ENCODE results near the gene DMPK.

The DMPK gene

DNA sequence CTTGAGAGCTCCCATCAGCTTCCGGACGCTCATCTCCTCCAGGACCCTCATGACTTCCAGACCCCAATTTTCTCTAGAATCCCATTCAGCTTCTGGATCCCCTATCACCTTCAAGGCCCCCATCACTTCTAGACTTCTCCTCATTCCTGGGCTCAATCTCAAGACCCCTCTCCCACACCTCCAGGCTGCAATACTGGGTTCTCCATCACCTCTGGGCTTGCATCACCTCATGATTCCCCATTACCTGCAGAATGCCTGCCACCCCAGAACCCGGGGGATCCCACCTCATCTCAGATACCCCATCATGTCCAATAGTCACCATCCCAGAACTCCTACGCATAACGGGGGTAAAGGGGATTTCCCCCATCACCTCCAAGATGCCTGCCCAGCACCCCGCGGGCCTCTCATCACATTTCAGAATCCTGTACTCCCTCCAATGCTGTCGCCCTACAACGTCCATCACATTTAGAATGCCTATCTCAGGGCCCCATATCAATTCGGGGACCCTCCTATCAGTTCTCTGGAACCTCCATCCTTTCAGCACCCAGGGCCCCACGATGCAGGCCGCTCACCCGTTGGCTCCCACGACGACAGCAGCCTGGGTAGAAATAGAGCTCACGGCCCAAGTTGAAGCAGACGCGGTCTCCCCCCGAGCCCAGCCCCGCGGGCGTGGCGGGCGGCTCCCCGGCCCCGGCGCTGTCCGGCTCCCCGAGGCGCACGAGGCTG is 9.6 kb upstream of the DMPK start:
- DNase-seq (ENCODE audit: low read depth), result no peak
- H3K4me3 ChIP-seq (ENCODE audit: low read depth, low read length), result peak overlapping the region; percentile 94

DNA sequence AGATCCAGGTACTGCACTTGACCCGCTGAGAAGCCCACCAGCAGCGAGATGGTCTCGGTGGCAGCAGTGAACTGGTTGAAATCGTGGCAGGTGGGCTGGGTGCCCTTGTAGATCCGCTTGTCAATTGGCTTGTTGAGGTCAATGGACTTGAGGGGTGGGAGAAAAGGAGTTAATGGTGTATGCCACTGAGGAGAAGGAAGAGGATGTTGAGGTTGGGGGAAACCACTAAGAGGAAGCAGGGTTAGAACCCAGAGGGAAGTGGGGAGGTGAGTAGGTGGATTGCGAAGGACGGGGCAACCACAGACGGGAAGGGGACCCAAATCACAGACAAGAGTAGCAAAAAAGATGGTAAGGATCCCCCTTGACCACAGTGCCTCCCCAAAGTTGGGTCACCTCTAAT is 8.7 kb upstream of the DMPK start:
- peak overlapping the region; percentile 94 for H3K4me3 ChIP-seq (ENCODE audit: low read depth, low read length)
- no peak for DNase-seq (ENCODE audit: low read depth)

DNA sequence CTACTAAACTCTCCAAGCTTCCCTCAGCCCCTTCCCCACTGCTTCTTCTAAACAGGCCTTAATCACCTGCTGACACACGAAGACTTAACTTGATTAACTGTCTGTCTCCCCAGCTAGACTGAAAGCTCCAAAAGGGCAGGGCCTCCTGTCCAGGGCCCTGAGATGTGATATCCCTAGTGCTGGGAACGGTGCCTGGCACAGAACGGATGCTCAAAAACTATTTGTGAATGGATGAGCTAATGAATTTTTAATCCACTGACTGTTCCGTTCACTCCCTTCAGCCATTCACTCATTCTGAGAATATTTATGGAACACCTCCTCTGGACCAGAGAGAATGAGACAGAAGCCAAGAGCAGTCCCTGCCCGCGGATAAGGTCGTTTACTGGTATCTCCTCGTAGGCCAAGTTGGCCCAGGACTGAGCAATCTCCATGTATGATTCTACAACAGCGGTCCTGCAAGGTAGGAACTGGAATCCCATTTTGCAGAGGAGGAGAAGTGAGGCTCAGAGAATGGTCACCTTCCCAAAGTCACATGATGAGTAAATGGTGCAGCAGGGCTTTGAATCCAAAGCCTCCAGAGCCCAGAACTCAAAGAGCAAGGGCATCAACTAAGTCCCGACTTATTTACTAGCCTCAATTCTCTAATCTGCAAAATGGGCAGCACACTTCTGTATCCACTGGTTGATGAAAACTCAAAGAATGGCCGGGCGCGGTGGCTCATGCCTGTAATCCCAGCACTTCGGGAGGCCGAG is 6.9 kb upstream of the DMPK start:
- DNase-seq (ENCODE audit: low read depth), result no peak
- H3K4me3 ChIP-seq (ENCODE audit: low read depth, low read length), result no peak overlapping the region

DNA sequence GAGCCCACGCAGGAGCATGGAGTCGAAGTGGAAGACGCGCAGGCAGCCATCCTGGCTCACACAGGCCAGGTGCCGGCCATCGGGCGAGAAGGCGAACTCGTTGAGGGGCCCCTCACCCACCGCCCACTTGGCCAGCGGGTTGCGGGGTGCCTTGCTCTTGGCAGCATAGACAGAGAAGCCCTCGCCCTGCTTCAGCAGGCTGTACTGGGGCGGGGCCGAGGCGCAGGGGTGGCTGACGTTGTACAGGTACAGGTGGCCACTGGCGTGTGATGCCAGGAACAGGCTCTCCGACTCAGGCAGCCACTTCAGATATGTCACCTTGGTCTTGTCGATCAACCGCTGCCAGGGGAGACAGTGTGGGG is 4.2 kb upstream of the DMPK start:
- no peak overlapping the region for H3K4me3 ChIP-seq (ENCODE audit: low read depth, low read length)
- DNase-seq (ENCODE audit: low read depth), result no peak

DNA sequence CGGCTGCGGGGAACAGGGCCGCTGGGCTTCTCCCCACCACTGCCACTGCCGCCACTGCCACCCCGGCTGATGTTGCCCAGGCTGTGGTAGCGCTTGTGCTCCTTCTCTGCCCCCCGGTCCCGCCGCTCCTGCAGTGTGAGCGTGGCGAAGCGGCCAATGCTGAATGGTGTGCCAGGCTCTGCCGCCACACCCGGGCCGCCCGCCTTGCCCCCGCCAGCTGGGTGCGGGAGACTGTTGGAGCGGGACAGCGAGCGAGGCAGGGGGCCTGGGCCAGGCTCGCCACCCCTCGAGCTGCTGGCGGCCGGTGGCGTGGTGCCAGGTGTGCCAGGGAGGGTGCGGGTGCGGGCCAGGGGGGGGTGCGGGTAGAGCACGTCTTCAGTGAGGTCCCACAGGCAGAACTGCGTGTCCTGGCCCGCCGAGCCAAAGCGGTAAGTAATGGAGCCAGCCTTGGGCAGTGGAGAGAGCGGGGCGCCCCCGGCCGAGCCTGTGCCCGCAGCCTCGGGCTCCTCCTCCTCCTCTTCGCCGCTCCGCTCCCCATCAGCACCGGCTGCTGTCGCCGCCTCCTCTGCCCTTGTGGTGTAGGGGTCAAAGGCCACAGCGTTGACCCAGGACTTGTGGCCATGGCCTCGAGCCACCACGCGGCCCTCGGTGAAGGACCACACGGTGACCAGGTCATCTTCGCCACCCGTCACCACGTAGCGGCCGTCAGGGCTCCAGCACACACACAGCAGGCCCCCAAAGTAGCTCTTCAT is 3.7 kb upstream of the DMPK start:
- no peak overlapping the region for H3K4me3 ChIP-seq (ENCODE audit: low read depth, low read length)
- DNase-seq (ENCODE audit: low read depth), result no peak

DNA sequence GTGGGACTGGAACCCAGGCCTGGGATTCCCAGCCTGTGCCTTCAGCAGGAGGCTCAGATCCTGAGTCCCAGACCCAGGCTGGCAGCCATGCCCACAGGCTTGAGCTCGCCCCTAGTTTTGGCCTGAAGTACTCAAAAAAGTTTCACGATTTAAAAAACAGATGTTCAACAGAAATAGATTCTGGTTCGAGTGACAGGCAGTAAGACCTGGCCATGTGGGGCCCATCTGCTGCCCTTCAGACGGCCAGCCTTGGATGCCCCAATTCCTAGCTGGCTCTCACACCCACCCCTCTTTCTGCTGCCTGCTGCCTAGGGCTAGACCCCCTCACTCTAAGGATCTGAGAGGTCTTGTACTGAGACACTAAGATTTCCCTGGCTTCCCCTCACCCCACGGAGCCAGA is 2.8 kb upstream of the DMPK start:
- DNase-seq (ENCODE audit: low read depth), result no peak
- no peak overlapping the region for H3K4me3 ChIP-seq (ENCODE audit: low read depth, low read length)

DNA sequence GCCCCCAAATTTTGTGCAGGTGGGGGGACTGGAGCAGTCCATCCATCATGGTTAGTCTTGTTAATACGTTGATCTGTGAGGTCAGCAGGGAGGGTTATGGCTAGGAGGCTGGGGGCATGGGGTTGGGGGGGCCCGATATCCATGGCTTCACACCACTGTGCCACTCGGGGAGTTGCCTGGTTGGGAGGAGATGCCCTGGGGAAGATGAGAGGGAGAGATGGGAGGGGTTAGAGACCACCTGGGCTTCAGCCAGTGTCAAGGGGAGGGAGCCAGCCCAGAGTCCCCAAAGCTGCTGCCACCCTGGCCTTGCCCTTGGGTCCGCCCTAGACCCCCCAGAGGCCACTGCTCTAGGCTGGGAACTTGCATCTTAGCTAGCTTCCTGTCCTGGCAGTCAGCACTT is 1.8 kb upstream of the DMPK start:
- no peak overlapping the region for H3K4me3 ChIP-seq (ENCODE audit: low read depth, low read length)
- no peak for DNase-seq (ENCODE audit: low read depth)

GRCh38 chr19:45782820-45783785 is 813 bp upstream of the DMPK start:
- peak overlapping the region; percentile 58 for H3K4me3 ChIP-seq (ENCODE audit: low read depth, low read length)
- no peak for DNase-seq (ENCODE audit: low read depth)

GRCh38 chr19:45781214-45782161 is 802 bp downstream of the DMPK start:
- no peak for DNase-seq (ENCODE audit: low read depth)
- peak overlapping the region; percentile 58 for H3K4me3 ChIP-seq (ENCODE audit: low read depth, low read length)

DNA sequence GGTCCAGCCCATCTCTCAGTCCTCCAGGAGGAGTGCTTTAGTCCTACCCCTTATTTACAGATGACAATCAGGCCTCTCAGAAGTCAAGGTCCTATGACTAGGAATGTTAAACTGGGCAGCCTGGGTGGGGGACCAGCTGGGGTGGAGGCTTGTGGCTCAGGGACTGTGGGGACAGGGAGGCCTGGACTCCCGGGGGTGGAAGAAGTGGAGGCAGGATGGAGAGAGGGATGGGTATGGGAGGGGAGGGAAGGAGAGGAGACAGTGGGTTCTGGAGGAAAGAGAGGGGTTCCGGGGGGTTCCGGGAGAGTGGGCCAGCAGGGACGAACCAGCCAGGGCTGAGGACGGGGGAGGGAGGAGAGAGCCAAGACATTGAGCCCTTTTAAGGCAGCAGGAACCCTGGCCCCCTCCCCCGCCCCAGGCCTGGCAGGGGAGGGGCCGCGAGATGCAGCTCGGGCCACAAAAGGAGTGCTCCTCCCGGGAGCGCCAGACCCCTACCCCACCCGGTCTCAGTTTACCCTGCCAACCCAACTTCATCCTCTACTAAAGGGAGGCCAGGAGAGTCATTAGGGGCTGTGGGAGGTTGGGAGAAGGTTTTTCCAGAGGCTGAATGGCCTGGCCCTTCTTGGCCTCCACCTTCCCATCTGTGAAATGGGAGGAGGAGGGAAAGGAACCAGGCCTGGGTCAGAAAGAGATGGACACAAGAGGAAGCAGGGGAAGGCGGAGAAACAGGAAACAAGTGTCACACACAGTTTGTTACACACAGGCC is 1.7 kb downstream of the DMPK start:
- H3K4me3 ChIP-seq (ENCODE audit: low read depth, low read length), result peak overlapping the region; percentile 58

DNA sequence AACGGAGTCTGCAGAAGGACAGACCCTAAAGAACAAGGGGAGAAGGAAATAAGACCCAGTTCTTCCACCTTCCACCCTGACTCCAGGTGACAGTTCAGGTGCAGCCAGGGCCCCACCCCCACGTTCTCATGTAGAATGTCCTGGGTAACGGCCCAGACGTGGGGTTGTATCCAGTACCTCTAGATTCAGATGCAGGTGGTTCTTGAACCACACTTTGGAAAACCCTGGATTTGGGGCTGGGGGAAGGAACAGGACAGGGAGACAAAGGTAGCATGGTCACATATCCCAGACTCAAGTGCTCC is 2.2 kb downstream of the DMPK start:
- peak overlapping the region; percentile 58 for H3K4me3 ChIP-seq (ENCODE audit: low read depth, low read length)
- no peak for DNase-seq (ENCODE audit: low read depth)

More for the DNA sequence above, 1.7 kb downstream of the DMPK start:
- no peak for DNase-seq (ENCODE audit: low read depth)

GRCh38 chr19:45779231-45780145 is 2.8 kb downstream of the DMPK start:
- DNase-seq (ENCODE audit: low read depth), result no peak
- peak overlapping the region; percentile 58 for H3K4me3 ChIP-seq (ENCODE audit: low read depth, low read length)

DNA sequence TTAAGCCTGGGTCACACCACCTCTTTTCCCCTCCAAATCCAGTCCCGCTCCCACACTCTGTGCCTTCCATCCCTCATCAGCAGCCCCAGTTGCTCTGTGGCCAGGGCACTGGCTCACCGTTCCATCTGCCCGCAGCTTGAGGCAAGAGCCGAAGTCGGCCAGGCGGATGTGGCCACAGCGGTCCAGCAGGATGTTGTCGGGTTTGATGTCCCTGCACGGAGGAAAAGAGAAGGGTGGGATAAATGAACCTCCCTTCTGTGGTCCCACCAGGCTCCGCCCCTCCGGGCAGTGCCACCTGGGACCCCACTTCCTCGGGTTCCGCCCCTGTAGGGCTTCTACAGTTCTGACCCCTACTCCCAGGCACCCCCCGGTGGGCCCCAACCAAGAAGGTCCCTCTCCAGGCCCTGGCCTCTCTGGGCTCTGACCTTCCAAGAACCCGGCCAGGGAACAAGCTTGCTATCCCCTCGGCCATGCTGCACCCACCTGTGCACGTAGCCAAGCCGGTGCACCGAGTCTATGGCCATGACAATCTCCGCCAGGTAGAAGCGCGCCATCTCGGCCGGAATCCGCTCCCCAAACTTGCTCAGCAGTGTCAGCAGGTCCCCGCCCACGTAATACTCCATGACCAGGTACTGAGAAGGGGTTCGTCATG is 4.2 kb downstream of the DMPK start:
- no peak for DNase-seq (ENCODE audit: low read depth)
- no peak overlapping the region for H3K4me3 ChIP-seq (ENCODE audit: low read depth, low read length)

- no peak for DNase-seq (ENCODE audit: low read depth)
- H3K4me3 ChIP-seq (ENCODE audit: low read depth, low read length), result no peak overlapping the region
Observed at GRCh38 chr19:45777395-45777961, 4.8 kb downstream of the DMPK start.

DNA sequence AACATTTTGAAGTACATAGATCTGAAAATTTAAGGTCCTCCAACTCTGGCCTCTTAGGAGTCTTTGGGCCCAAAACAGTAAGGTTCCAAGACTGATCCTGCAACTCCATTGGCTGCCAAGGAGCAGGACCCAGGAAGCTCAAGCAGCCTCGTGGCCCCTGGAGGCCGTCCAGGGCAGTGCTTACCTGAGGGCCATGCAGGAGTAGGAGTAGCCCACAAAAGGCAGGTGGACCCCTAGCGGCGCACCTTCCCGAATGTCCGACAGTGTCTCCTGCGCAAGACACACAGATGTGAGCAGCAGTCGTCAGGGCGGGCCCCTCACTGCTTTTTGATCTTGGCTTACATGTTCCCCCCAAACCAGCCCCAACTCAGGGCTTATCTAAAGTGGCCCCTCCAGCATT is 7.5 kb downstream of the DMPK start:
- no peak overlapping the region for H3K4me3 ChIP-seq (ENCODE audit: low read depth, low read length)
- DNase-seq (ENCODE audit: low read depth), result no peak

- no peak for DNase-seq (ENCODE audit: low read depth)
Observed at GRCh38 chr19:45773384-45773783, 8.9 kb downstream of the DMPK start.

More at GRCh38 chr19:45773384-45773783, 8.9 kb downstream of the DMPK start:
- H3K4me3 ChIP-seq (ENCODE audit: low read depth, low read length), result no peak overlapping the region
